ENCODE measurements around the gene ZBTB24.
A peak's percentile ranks its signal among the peaks of the same experiment; 100 is the strongest.
"Not testable (repeated sequence)": the region's sequence is repeated elsewhere in the genome, so short reads cannot be mapped to it uniquely, and the experiment has no call there.

Gene ZBTB24

DNA sequence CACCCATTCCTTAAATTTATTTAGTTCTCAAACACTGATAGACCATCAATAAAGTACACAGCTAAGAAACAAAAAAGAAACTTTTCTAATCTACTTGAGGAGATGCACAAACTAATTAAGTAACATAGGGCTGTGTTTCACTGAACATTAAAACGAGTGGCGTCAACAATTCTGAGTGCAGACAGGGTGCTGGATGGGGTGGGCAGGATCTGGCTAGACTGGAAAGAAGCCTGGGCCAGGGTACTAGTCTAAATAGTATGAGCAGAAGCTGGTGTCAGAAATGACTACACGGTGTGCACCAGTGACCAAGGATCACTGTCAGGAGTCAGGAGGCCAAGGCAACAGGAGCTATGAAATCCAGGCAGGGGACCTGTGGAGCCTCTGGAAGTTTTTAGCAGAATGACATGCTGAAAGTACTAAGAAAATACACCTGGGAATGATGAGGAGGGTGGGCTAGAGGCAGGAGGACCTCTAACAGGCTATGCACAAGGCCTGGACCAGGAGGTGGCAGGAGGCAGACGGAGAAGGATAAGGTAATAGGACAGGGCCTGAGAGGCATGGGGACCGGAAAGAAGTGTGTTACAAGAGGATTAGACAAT, 13.3 kb downstream of the ZBTB24 start:
- no peak for DNase-seq

DNA sequence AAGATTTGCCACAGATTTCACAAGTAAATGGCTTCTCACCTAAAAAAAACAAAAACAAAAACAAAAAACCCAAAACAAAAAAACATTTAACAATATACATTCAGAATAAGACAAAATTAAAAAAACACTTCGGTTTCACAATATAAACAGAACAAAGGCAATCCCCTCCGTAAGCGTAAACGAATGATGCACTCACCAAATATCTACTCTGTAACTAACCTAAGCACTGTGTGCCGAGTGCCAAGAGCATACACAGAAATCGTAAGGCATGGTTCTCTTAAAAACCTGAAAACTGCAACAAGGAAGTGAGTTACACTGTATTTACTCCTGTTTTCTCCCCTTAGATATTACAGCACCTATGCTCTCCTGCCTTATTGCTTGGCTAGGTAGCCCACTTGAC, 15.3 kb downstream of the ZBTB24 start:
- DNase-seq = no peak

DNA sequence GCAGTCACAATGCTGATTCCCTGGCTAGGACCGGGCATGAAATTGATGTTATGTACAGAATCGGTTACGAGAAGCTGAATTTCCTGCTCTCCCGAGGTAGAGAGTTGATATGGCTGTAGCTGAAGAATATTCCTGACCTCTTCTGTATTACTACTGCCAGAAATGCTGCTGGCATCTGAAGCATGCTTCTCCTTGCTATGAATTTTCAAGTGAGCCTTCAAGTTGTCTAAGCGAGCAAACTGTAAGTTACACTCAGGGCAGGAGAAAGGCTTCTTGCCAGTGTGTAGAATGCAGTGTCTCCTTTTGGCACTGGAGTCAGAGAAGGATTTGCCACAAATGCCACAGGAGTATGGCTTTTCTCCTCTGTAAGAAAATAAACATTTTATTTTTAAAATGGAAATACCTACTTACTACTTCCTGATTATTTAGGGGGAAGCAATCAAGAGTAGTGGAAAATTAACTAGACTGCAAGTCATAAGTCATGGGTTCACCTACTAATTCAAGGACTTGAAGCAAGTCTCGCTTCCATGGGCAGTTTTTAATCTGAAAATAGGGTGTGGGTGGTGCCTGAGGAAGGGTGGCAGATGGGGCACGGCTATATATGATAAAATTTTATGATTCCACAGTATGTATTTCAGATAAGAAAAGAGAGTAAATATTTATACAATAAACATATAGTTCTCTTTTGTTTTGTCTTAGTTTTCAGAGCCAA, 16.7 kb downstream of the ZBTB24 start:
- DNase-seq = no peak

DNA sequence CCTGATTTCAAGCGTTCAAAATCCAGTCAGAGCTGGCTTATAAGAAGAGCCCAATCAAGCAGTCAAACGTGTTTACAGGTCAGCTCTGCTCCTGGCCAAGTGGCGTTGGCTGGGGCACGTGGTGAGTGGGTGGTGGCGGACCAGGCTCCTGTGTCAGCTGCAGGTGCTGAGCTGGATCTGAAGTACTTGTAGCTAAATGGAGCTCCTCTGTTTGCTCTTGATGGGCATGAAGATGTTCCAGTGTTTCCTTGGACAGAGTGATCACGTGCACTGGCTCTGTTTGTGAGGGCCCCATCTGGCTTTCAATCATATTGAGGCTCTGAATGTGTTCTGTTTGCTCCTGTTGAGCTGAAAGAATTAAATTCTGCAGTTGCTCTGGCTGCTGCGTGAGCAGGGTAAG, 17.2 kb downstream of the ZBTB24 start:
- DNase-seq = no peak

DNA sequence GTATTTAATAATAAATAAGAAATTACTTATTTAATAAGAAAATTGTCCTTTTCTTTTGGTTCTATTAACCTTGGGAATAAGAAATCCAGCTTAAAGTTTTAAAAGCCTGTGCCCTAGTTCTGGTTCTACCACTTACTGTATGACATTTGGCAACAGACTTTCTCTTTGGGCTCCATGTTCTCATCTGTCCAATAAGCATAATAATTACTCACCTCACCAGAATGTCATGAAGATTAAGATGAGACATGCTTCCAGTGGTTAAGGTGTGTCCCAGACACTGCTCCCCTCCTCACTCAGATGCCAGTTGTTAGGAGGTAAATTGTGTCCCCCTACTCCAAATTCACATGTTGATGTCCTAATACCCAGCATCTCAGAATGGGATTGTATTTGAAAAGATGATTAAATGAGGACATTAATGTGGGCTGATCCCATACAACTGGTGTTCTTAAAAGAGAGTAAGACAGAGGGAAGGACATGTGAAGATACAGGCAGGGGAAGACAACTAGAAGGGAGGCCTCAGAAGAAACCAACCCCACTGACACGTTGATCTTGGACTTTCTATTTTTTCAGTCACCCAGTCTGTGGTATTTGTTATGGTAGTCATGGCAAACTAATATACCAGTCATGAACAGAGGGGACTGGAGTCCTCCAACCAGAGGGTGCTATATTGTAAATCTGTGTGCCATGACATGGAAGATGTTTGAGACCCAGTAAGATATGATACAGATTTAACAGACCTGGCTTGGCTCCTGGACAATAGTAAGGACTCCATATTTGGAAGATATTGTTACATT, 21.1 kb downstream of the ZBTB24 start:
- no peak for DNase-seq

- not testable (repeated sequence) for DNase-seq
Observed at GRCh38 chr6:109461205-109461604, 21.8 kb downstream of the ZBTB24 start.

GRCh38 chr6:109460161-109460829, 22.7 kb downstream of the ZBTB24 start:
- no peak for DNase-seq

- no peak for DNase-seq
Observed at GRCh38 chr6:109458774-109459531, 24.1 kb downstream of the ZBTB24 start.

GRCh38 chr6:109457562-109457996, 25.4 kb downstream of the ZBTB24 start:
- peak; percentile 59 for DNase-seq

GRCh38 chr6:109456710-109457561, 26.1 kb downstream of the ZBTB24 start:
- no peak for DNase-seq

GRCh38 chr6:109456111-109456583, 26.9 kb downstream of the ZBTB24 start:
- DNase-seq = peak; percentile 70

DNA sequence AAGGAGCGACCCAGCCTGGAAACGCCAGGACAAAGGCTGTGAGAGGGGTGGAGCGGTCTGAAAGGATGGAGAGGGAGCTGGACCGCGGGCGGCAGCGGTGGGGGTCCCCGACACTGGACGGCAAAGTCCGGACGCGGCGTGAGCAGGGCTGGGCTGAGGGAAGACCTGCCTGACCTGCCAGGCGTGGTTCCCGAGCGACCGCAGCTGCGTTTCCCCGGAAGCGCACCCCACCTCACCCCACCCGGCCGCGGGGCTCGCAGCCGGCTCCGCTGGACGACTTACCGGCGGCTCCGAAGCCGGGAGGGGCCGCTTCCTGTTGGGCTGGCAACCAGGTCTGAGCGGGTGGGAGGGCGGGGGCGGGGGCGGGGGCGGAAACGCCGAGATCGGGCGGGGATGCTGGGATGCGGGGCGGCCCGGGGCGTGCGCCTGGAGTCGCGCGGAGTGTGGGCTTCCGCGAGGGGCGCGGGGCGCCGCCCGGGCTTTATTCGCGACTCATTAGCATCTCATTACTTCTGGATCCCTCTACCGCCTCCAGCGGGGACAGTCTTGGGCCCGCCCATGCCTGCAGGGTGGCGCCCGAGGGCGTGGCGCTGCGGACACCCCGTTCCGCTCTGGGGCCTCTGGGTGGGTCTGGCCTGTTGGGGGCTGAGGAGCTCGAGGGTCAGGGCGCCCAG, 27.4 kb downstream of the ZBTB24 start, which contains the start of gene MICAL1:
MICAL1 (minus strand) TSS at position 336 of the 674 bp plus-strand sequence. CDS start 1,576 bp downstream, outside the sequence.
- peak; percentile 84 for DNase-seq

DNA sequence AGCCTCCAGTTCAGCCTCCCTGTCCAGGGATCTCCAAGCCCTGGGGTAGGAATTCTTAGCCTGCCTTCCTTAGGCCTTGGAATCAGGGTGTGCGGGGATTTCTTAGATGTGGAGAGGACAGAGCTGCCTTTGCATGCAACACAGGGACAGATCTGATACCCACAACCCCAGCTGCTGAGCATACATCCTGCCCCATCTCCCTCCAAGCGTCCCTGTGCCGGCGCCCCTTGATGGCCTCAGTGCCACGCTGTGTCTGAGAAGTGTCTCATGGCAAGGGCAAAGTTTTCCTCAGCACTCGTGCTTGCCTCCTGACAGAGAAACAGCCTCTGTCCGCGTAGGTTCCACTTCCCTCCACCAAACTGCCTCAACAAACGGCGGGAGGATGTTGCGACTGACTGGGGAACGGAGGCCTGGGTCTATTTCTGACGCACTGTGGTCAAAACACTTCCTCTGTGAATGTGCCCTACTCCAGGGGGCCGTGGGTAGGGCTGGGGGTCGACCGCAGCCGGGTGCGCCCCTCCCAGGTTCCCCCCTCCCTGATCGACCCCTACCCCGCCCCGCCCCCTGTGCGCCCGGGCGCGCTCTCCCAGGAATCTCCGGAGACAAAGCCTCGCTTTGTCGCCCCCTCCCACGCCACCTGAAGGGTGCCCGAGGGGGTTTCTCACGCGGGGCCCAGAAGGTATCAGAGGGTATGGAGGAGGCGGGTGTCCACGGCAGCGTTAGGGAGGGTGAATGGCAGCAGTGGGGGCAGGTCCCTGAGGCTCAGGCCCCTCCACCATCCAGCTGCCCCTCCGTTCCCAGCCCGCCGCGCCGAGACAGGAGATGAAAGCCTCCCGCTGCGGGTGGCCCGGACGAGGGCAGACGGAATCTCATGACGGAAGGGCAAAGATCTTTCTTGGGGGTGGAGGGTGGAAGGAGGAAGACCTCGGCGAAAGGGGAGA, 28.3 kb downstream of the ZBTB24 start:
- DNase-seq = peak; percentile 57

- peak; percentile 77 for DNase-seq
Observed at GRCh38 chr6:109453594-109454495, 29.2 kb downstream of the ZBTB24 start.

GRCh38 chr6:109453156-109453555, 29.9 kb downstream of the ZBTB24 start:
- no peak for DNase-seq

DNA sequence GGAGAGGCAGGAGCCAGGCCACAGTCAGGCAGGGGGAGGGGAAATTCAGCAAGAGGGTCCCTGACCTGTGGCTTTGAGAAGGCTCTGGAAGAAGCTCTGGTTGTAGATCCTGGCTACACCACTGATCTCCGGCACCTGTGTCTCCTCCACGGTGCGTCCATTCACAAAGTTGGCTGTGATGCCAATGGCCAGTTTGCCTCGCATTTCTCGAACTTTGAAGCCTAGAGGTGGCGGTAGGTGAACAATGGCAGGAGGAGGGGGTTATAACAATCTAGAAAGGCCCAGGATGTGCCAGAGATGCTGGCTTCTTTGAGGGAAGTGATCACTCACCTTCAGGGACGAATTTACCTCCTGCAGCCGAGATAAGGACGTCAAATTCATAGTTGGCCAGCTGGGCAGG, 30.8 kb downstream of the ZBTB24 start:
- no peak for DNase-seq

- no peak for DNase-seq
Observed at GRCh38 chr6:109451376-109451775, 31.6 kb downstream of the ZBTB24 start.

DNA sequence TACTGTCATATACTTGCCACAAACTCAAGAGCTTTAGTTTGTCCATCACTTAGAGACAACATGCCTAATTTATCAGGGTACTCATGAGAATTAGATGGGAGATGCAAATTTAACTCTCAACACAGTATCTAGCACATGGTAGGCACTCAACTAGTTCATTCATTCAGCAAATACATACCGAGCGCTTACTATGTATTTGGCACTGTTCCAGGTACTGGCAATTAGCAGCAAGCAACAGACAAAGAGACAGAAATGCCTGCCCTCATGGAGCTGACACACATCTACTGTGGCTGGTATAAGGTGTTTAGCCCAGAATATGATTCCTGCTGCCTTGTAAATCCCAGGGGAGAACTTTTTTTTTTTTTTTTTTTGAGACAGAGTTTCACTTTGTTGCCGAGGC, 32.2 kb downstream of the ZBTB24 start:
- no peak for DNase-seq

Data from NCI-H82 (cell line).